NCI-H1694 (cell line): ENCODE results near the gene IQGAP2.
"Not testable (repeated sequence)": the region's sequence is repeated elsewhere in the genome, so short reads cannot be mapped to it uniquely, and the experiment has no call there.

Source experiments
- DNase-seq: peaks from one replicate; lab custom pipeline; 2025; lab: John Stamatoyannopoulos, UW

IQGAP2 gene

DNA sequence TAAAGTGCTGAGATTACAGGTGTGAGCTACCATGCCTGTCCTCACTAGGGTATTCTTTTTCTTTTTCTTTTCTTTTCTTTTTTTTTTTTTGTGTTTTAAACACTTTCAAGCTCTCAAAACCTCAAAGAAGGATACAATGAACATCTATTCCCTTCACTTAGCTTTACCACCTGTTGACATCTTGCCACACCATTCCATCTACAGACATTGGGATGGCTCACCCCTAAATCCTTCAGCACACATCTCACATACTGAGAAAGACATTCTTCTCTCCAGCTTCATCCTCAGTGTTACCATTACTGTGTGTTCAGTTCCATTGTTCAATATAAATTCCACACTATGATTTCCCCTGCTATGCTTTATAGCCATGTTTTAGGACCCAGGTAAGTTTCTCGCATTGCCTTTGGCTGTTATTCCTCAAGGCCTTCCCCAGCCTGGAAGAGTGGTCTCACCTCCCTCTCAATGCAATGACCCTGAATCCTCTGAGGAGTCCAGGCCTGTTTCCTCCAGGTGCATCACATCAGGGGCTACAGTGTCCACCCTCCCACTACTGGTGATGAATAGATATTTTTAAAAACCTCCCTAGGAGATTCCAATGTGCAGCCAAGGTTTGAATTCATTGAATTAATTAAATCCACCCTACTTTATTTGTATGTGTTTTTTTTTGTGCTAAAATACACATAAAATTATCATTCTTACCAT, 16.7 kb downstream of the IQGAP2 start:
- DNase-seq = no peak

DNA sequence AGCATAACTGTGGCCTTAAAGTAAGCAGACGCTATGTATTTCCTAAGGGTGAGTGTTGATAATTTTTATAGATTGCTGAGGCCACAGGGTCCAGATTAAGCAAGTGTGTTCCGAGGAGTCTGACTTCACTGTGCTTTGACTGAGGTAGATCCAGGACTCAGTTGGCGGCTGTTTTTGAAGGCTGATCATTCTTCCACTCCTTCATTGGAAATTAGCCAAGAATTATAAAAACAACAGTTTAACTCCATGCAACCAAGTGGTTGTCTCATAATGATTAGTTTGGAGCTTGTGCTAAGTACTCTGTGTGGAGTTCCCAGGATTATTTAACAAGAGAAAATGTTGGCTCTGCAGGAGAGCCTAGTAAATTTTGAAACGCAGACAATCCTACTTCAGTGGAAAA, 19.1 kb downstream of the IQGAP2 start:
- no peak for DNase-seq

DNA sequence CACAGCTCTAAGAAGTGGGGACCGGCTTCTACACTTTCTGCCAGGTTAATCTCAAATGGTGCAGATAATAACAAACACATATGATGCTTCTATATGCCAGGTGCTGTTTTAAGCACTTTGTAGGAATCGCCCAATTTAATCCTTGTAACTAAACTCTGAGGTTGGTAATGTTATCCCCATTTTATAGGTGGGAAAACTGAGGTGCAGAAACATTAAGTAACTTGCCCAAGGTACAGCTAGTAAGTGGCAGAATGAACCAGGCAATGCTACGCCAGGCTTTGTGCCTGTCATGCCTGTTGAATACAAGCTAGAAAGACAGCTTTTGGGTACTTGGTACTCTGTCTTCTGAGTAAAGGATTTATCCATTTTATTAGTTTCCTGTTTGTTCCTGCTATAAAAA, 19.7 kb downstream of the IQGAP2 start:
- DNase-seq = no peak

DNA sequence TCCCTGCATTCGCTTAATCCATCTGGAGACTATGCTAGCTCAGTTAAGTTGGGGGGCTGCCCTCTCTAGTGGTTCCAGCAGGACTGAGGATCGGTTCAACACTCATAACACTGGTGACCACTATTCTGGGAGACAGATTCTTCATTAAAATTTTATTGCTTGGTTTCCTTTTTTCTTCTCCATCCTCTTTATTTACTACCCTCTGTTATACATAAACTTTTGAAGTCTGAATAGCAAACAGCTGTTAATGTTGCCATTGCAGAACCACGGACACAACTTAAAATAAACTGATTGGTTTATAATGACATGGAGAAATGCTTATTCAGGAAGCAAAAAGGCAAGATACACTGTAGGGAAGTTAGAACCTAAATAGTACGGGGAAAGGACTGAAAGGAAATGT, 22.1 kb downstream of the IQGAP2 start:
- no peak for DNase-seq

DNA sequence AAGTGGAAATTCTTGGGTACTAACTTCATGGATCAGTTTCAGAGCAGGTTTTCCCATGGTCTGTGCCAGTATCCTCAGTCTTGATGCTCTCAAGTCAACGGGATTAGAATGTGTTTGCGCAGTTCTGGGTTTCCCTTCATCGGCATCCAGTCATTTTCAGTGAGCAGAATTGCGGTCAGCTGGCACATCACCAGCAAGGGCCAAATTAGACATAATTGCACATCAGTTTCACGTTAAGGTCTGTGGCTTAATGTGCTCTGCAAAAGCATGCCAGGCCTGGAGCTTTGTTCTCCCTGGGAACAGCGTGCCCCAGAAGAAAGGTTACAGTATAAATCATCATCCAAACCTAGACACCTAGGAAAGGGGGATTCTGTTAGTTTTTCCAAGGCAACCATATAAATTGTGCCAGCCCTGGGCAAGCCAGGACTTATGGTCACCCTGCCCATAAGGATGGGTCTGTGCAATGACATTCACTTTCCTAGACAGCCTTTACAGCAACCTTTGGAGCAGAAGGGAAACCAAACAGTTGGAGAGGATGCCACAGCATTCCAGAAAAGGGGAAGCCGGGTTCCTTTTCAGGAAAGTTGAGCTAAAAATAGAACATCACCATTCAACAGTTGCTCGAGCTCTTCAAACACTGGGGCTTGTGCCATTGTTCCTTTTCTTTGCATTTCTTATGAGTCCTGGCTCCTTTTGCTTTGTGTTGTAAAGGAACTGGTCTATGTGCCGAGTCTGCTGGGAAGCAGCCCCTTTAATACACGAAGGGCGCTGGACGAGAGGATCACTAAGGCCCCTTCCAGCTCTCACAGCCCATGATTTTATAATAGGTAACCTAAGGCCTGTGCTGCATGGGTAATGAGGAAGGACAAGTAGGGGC, 23.1 kb downstream of the IQGAP2 start:
- no peak for DNase-seq

DNA sequence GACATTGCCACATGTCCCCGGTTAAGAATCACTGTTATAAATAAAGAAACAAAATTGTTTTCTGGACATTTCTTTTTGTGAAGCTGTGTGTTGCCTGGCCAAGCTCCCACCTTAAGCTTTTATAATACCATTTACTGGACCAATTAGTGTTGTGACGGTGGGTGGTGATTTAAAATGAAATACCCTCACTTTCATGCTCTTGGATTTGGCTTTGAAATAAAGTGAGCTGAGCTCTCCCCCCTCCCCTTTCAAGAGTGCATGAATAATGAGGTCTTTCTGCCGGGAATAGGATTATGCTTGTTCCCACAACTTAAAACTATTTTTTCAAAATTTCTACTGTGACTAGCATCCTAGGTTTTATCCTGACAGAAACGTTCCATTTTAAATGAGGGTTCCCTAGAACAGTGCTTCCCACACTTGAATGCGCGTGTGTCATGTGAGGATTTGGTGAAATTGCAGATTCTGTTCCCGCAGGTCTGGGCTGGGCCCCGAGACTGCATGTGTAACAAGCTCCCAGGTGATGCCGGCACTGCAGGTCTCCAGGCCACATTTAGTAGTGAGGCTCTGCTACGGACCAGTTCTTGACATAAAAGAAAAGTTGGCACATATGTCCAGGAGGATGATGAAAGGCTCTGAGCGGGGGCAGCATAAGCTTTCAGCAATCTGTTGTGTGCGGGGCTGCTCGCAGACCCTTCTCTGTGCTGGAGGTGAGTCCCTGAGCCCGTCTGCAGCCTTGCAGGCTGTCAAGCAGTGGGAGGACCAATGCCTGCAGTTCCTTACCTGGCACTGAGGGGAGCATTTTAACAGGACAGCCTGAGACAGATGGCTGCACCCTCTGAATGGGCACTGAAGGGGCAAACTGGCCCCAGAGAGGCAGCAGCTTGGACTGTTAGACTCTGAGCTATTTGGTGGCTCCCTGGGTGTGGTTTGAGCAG, 24.4 kb downstream of the IQGAP2 start:
- no peak for DNase-seq

DNA sequence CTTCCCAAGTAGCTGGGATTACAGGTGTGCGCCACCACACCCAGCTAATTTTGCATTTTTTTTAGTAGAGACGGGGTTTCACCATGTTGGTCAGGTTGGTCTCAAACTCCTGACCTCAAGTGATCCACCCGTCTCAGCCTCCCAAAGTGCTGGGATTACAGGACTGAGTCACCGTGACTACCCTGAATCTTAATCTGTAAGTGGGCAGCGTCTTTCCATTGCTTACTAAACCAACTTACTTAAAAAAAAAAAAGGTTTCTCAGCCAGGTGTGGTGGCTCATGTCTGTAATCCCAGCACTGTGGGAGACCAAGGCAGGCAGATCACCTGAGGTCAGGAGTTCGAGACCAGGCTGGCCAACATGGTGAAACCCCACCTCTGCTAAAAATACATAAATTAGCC, 25.5 kb downstream of the IQGAP2 start:
- not testable (repeated sequence) for DNase-seq

DNA sequence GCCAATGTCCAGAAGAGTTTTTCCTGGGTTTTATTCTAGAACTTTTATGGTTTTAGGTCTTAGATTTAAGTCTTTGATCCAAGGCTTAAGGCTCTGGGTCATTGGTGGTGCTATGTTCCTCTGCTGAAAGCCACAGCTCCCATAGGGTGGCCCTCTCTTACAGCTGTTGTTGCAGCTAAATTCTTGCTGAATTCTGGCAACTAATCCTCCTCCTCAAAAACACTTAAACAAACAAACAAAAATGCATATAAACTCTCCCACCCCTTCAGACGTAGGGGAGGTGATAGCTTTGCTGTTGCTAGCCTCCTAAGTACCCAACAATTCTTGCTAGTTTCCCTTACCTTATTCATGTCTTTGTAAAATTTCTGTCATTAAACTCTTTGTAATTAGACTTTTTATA, 30.2 kb downstream of the IQGAP2 start:
- DNase-seq = no peak

DNA sequence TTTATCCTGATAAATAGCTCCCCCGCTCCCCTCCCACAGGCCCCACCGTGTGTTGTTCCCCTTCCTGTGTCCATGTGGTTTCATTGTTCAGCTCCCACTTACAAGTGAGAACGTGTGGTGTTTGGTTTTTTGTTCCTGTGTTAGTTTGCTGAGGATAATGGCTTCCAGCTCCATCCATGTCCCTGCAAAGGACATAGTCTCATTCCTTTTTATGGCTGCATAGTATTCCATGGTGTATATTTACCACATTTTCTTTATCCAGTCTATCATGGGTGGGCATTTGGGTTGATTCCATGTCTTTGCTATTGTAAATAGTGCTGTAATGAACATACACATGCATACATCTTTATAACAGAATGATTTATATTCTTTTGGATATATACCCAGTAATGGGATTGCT, 34.4 kb downstream of the IQGAP2 start:
- DNase-seq = not testable (repeated sequence)

DNA sequence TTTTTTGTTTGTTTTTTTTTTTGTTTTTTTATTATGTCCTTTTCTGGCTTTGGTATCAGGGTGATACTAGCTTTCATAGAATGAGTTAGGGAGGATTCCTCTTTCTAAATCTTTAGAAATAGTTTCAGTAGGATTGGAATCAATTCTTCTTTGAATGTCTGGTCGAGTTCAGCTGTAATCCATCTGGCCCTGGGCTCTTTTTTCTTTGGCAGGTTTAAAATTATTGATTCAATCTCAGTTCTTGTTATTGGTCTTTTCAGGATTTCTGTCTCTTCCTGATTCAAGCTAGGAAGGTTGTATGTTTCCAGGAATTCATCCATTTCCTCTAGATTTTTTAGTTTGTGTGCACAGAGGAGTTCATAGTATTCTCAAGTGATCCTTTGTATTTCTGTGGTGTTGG, 34.9 kb downstream of the IQGAP2 start:
- DNase-seq = no peak

DNA sequence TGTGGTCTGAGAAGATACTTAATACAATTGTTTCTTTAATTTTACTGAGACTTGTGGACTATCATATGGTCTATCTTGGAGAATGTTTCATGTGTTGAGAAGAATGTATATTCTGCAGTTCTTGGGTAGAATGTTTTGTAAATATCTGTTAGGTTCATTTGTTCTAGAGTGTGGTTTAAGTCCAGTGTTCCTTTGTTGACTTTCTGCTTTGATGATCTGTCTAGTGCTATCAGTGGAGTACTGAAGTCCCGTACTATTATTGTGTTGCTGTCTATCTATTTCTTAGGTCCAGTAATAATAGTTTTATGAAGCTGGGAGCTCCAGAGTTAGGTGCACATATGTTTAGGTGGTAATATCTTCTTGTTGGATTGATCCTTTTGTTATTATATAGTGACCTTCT, 36.1 kb downstream of the IQGAP2 start:
- DNase-seq = no peak

DNA sequence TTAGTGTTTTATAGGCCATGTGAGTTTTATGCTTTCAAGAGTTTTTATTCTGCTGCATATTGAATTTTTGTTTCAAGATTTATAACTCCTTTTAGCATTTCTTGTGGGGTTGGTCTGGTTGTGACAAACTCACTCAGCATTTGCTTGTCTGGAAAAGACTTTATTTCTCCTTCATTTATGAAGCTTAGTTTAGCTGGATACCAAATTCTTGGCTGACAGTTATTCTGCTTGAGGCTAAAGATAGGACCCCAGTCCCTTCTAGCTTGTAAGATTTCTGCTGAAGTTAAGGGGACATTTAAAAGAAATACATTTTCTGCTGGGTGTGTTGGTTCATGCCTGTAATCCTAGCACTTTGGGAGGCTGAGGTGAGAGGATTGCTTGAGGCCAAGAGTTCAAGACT, 36.8 kb downstream of the IQGAP2 start:
- no peak for DNase-seq

DNA sequence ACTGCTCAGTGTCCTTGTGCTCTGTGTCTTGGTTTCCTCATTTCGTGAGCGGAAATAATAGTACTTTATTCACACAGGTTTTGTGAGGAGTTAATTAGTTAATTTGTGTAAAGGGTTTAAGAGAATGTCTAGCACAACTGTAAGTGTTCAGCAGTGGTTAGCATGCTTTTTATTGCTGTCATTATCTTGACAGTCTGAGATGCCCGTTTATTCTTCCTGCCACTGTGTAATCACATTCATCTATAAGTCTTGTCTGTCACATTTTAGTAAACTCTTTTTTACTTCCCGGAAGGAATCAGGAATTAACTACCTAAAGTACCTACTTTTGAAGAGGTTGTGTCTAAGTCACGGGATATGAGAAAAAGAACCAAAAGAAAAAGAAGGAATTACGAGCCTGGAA, 38.0 kb downstream of the IQGAP2 start:
- DNase-seq = no peak

DNA sequence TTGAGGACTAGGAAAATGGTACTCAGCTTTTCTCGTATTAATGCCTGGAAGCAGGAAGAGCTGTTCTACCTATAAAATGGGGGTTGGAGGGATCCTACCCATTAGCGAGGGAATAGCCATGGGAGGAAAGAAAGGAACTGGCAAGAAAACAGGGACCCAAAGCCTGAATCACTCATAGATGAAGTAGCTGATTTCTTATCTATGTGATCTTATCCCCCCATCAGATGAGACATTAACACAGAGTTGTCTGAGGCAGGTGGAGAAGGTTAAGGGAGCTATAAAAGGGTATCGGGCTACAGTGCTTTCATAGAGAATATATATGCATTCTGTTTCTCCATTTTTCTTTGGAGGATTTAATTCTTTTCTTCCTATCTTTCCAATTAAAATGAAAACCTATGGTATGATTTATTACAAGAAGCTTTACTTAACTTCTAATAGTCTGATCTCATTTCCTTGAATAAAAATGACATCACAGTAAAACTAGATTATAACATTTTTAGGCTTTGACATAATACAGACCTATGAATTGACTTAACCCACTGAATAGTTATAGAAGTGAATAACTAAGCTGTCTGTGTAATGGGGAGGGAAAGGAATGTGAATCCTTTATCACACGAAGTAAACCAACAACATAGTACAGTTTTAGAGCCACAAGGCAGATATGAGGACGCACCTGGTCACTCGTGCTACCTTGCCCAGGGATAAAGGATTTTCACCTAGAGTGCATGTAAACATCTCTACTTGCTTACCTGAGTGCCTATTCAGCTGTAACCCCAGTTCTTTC, 39.0 kb downstream of the IQGAP2 start:
- DNase-seq = no peak

DNA sequence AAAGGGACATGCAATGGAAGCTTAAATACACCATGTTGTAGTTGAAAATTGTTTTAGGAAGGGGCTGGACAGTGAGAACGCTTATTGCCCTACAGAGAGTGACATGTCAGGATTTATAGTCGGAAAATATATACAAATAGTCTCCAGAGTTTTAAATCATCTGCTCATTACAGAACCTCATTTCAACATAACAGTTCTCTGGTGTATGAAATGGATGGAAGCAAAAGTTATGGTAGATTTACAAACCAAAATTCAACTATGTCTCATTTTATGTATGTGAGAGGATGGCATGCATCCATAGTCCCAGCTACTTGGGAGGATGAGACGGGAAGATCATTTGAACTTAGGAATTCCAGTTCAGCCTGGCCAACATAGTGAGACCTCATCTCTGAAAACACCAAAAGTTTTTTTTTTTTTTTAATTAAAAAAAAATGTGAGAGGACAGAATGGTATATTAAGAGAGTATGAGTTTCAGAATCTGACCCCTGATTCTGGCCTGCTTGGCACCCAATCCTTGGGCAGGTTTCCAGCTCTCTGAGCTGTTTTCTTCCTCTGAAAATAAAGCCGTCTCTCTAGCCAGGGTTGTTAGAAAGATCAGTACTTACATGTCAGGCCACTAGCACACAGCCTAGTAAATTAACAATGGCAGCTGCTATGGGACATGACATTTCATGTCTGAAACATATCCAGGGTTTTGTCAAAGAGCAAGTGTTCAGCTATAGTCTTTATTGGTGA, 40.1 kb downstream of the IQGAP2 start:
- no peak for DNase-seq

DNA sequence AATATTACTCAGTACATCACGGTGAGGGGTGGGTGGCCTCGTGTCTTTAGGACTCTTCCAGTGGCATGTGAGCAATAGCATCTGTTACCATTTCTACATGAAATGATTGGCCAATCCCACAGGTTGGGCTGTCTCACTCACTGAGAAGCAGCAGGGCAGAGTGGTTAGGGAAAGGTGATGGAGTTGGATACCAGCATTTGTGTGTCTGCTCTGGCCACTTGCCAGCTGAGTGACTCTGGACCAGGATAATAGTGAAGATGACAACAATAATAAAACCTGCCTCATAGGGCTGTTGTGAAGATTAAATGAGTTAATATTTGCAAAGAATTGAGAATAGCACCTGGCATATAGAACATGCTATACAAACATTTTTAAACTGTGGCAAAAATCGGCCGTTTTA, 42.0 kb downstream of the IQGAP2 start:
- DNase-seq = no peak

DNA sequence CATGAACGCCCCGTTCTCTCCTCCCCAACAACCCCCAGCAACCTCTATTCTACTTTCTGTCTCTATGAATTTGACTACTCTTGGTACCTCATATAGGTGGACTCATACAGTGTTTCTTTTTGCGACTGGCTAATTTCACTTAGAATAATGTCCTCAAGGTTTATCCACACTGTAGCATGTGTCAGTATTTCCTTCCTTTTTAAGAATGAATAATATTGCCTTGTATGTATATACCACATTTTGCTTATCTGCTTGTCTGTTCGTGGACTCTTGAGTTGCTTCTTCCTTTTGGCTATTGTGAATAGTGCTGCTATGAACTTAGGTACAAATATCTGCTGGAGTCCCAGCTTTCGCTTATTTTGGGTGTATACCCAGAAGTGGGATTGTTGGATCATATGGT, 42.7 kb downstream of the IQGAP2 start:
- DNase-seq = no peak

DNA sequence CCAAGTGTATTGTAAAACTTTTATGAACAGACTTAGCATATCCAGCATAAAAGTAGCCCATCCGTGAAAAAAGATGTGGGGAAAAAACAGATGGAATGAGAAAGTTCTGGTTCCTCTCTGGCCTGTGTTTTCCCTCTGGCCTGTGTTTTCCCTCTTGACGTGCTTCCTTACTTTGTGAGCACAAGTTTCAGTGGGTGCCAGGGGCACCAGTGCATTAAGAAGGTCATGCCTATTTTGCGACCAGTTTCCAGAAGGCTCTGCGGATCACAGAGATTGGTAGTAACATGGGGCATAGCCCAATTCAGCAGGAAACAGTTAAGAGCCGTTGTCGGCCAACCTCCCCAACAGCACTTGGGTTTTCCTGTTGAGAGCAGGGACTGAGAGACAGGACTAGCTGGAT, 43.7 kb downstream of the IQGAP2 start:
- no peak for DNase-seq

DNA sequence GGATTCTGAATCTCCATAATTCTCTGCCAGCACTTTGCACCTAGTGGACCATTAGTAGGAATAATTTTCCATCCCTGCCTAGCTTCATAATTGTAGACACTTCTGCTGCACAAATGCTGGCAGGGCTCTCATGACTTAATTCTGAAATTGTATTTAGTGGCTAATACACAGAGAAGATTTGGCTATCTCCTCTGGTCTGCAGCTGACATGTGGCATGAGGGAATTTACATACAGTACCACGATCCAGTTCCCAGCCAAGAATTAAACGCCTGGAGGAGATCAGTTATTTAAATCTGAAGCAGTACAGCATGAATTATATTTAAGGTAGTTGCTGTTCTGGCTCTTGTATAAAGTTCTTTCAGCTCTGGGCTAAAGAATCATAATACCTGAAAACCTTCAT, 46.5 kb downstream of the IQGAP2 start:
- DNase-seq = no peak

DNA sequence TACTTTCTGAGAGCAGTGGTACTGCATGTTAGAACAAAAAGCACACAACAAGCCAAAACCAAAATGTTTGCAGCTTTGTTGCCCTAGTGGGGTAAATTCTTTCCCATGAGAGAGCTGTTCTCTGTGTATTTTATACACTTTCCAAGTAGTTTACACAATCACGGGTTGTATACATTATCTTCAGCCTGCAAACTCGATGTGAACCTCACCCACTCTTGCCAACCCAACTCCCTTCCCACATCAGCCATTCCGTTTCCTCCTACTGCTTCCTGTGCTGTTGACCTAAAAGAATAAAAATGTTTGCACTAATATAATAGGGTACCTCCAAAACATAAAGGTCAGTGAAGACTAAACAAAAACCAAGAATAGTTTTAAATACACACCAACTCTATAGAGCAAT, 47.0 kb downstream of the IQGAP2 start:
- DNase-seq = no peak
